Ascending aorta (tissue), 2 donors: ENCODE data around the gene SEPTIN12. TPM values are rescaled to one million over a fixed set of nuclear protein-coding genes. Genes with fewer than 3 reads are reported as not detected.

Experiments used
- DNase-seq, 2 donors: peaks; one replicate each; pipeline ENCODE4 v3.0.0-alpha.2; 2019; ENCODE audit warnings: low spot score in 2 of 2
- H3K27ac ChIP-seq, 2 donors: fragments of 200-600 bp; sonication (generic); one replicate each; pipeline ENCODE4 v1.5.1; 2016 to 2017; ENCODE audit warnings: mild to moderate bottlenecking in 1 of 2
- H3K27me3 ChIP-seq: fragments of 200-600 bp; sonication (generic); one replicate; pipeline ENCODE4 v1.5.1; 2017
- H3K36me3 ChIP-seq, 2 donors: fragments of 200-600 bp; sonication (generic); one replicate each; pipeline ENCODE4 v1.5.1; 2016
- H3K4me1 ChIP-seq, 2 donors: fragments of 200-600 bp; sonication (generic); one replicate each; pipeline ENCODE4 v1.5.1; 2016 to 2017; ENCODE audit warnings: mild to moderate bottlenecking in 1 of 2
- H3K4me3 ChIP-seq, 2 donors: fragments of 200-600 bp; sonication (generic); one replicate each; pipeline ENCODE4 v1.5.1; 2016 to 2017; ENCODE audit warnings: mild to moderate bottlenecking in 1 of 2
- H3K9me3 ChIP-seq, 2 donors: fragments of 200-600 bp; sonication (generic); one replicate each; pipeline ENCODE4 v1.5.1; 2016
- CTCF ChIP-seq, 3 experiments: fragments of 200-600 bp in 2 of 3; fragments of 450-650 bp in 1 of 3; sonication (generic) in 2 of 3; IDR thresholded peaks; one replicate each; pipeline ENCODE4 v1.5.1; 2016 to 2019; ENCODE audit warnings: antibody characterized with exemption in 3 of 3, mild to moderate bottlenecking in 1 of 3, moderate library complexity in 1 of 3
- intact Hi-C: fragments of 100-400 bp; cut with DNase I; formaldehyde crosslinking; loops from one replicate; pipeline ENCODE4 v1.15.1; 2023
- total RNA-seq: library from RNA; depleted of rRNA; stranded (reverse); fragments of >200 nt; gene quantifications from one replicate; pipeline ENCODE4 v1.1.0, GENCODE V29; 2016

SEPTIN12 gene
- total RNA-seq, 1 donor from 2014 or later = not detected

DNA sequence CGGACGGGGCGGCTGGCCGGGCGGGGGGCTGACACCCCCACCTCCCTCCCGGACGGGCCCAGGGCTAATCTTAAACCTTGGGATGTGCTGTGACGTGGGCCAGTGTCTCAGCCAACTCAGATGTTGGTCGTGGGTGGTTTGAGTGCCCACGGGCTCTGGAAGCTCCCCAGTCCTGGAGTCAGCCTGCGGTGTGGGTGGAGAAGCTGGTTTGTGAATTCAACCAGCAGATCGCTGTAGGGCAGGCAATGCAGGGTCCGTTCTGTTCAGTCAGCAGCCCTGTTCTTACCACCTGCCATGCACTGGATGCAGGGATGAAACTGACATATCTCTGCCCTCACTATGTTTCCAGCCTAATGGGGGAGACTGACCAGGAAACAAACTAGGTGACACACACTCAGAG, 13.1 kb downstream of the SEPTIN12 start:
- no peak overlapping the region for H3K4me3 ChIP-seq
- H3K4me1 ChIP-seq = no peaks in the 10 kb centered on the region
- H3K27ac ChIP-seq = no peak overlapping the region
- H3K27me3 ChIP-seq = no peaks in the 10 kb centered on the region
- H3K36me3 ChIP-seq = no peaks in the 10 kb centered on the region
- DNase-seq = no peak
- H3K9me3 ChIP-seq = no peaks in the 10 kb centered on the region
- TF ChIP-seq CTCF (IDR thresholded peaks at IDR 0.05) = no peak
- intact Hi-C loops = no loop called here

DNA sequence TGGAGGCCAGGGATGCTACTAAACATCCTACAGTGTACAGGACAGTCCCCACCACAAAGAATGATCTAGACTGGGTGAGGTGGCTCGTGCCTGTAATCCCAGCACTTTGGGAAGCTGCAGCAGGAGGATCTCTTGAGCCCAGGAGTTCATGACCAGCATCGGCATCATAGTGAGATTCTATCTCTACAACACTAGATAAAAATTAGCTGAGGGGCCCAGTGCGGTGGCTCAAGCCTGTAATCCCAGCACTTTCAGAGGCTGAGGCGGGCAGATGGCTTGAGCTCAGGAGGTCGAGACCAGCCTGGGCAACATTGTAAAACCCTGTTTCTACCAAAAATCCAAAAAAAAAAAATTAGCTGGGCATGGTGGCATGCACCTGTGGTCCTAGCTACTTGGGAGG, 15.8 kb downstream of the SEPTIN12 start:
- intact Hi-C loops = no loop called here
- no peak for TF ChIP-seq CTCF (IDR thresholded peaks at IDR 0.05)
- H3K9me3 ChIP-seq = no peaks in the 10 kb centered on the region

DNA sequence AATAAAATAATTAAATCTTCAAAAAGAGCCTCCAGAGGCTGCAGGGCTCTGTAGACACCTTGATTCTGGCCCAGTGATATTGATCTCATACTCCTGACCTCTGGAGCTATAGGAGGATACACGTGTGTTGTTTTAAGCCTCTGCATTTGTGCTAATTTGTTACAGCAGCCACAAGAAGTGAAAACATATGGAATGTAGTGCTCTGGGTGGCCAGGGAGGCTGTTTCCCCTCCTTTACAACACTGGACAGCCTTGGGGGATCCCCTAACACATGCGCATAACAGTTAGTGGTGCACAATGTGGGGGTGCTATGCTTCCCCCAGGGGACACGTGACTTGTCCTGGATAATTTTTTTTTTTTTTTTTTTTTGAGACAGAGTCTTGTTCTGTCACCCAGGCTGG, 16.5 kb downstream of the SEPTIN12 start:
- DNase-seq = no peak
- H3K4me3 ChIP-seq = no peak overlapping the region
- peaks cover 8 to 10% of the 10 kb centered on the region in 2 donors for H3K4me1 ChIP-seq
- H3K27ac ChIP-seq = no peak overlapping the region
- H3K36me3 ChIP-seq = no peaks in the 10 kb centered on the region
- no peaks in the 10 kb centered on the region for H3K9me3 ChIP-seq
- no peaks in the 10 kb centered on the region for H3K27me3 ChIP-seq
- TF ChIP-seq CTCF (IDR thresholded peaks at IDR 0.05) = no peak
- intact Hi-C loops = no loop called here

More for the DNA sequence above, 15.8 kb downstream of the SEPTIN12 start:
- Histone ChIP-seq H3K27ac (no peak overlapping the region), H3K4me1 (peaks cover 7 to 10% of the 10 kb centered on the region in 2 donors), H3K27me3 (no peaks in the 10 kb centered on the region), H3K36me3 (no peaks in the 10 kb centered on the region), H3K4me3 (no peak overlapping the region)
- DNase-seq = no peak

- TF ChIP-seq CTCF (IDR thresholded peaks at IDR 0.05) = no peak
- intact Hi-C loops = loop anchor here (1.0 to 5.0 kb wide), 3 partner anchors 33 to 328 kb away; partner anchors contain the start of genes EEF2KMT, NUDT16L1 and ROGDI
- Histone ChIP-seq H3K4me3 (peak overlapping the region in 1 of 2 donors; percentile 99), H3K27ac (peak overlapping the region; percentile 77 to 83), H3K27me3 (no peaks in the 10 kb centered on the region), H3K4me1 (peaks cover 8 to 23% of the 10 kb centered on the region in 2 donors), H3K9me3 (no peaks in the 10 kb centered on the region), H3K36me3 (peaks cover 0 to 2% of the 10 kb centered on the region in 2 donors)
- no peak for DNase-seq
Measured at GRCh38 chr16:4769306-4769638, 18.9 kb downstream of the SEPTIN12 start.

DNA sequence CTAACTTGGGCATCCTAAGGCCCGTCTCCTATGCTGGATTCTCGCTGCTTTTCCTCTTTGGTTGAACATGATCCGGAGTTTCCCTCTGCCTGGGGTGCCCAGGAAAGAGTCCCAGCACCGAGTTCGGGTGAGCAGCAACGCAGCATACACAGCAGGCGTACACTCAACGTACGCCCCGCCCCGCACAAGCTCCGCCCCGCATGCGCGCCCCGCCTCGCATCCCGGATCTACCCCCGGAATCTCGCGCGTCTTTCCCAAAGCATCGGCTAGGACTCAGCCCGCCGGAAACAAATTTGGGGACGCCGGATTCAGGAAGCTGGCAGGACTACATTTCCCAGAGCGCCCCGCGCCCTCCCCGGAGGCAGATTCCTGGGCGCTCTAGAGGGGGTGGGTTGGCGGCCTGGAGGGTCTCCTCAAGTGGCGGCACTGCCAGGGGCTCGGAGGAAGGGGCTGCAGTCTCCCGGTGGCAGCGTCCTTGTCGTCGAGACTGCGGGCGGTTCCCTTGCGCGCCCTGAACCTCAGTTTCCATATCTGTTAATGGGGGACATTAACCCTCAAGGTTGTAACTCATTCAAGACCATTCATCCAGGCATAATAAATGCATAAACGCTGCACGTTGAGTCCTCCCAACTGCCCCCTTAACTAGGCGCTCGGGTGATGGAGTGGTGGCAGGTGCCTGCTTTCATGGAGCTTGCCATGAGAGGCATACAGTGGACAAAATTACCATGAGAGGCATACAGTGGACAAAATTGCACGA, 19.4 kb downstream of the SEPTIN12 start:
- no peak for TF ChIP-seq CTCF (IDR thresholded peaks at IDR 0.05)
- intact Hi-C loops = loop anchor here (1.0 to 5.0 kb wide), 6 partner anchors 34 to 329 kb away; partner anchors contain the start of genes ANKS3, DNAAF8, EEF2KMT and GLYR1
- H3K4me1 ChIP-seq = peaks cover 8 to 23% of the 10 kb centered on the region in 2 donors
- H3K4me3 ChIP-seq = peak overlapping the region; percentile 65 to 99
- peaks cover 4 to 8% of the 10 kb centered on the region in 2 donors for H3K36me3 ChIP-seq
- DNase-seq = peak; percentile 87 to 98
- no peaks in the 10 kb centered on the region for H3K27me3 ChIP-seq
- H3K9me3 ChIP-seq = no peaks in the 10 kb centered on the region
- H3K27ac ChIP-seq = peak overlapping the region; percentile 77 to 83
